AG04449 (cell line): ENCODE measurements around the gene ANKS1B.
"Not testable (repeated sequence)": the region's sequence is repeated elsewhere in the genome, so short reads cannot be mapped to it uniquely, and the experiment has no call there.

Experiments
- CTCF ChIA-PET: fragments of 350-600 bp; formaldehyde crosslinking; extraction: SDS; loops from one replicate; lab custom pipeline; 2021; ENCODE audit warnings: antibody characterized with exemption; lab: Yijun Ruan, JAX
- POLR2A ChIA-PET: fragments of 400-600, 350-600 bp; formaldehyde crosslinking; extraction: SDS; loops from one replicate; lab custom pipeline; 2020; ENCODE audit warnings: antibody characterized with exemption, inconsistent platforms; lab: Yijun Ruan, JAX
- DNase-seq: peaks from one replicate; pipeline ENCODE4 v3.0.0-alpha.2; 2010; ENCODE audit warnings: low read depth, low spot score
- H3K4me3 ChIP-seq: 2 replicates; pipeline ENCODE4 v1.5.1; 2011; ENCODE audit warnings: low read depth, mild to moderate bottlenecking, control low read depth, low read length
- TF ChIP-seq, protein P1 (sequence below): IDR thresholded peaks from one replicate; pipeline ENCODE4 v1.5.1; 2011; ENCODE audit warnings: mild to moderate bottlenecking, moderate library complexity, low read length, control low read depth, inconsistent platforms; ENCODE audit not compliant: insufficient read depth; ENCODE audit errors: missing control alignments

The ANKS1B gene

DNA sequence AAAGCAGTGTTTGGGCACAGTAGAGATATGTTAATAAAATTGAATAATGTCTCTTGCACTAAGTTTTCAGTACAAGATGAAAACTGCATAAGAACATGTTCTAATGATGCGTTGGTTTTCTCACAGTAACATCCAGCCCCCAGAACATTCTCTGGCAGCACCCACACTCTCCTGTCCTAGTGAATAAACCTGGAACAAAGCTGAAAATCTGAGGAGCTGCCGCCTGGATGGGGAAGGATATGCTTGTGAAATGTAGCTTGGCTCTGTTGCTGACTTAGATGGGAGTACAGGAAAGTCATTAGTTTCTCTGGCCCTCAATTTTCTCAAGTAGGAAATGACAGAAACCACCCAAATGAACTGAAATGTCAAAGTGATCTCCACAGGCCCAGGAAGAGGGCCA lies 1015.8 kb downstream of the ANKS1B start:
- CTCF ChIA-PET = no interaction called here
- DNase-seq = no peak
- no peak overlapping the region for H3K4me3 ChIP-seq
- POLR2A ChIA-PET = no interaction called here
- TF ChIP-seq, protein P1, sequence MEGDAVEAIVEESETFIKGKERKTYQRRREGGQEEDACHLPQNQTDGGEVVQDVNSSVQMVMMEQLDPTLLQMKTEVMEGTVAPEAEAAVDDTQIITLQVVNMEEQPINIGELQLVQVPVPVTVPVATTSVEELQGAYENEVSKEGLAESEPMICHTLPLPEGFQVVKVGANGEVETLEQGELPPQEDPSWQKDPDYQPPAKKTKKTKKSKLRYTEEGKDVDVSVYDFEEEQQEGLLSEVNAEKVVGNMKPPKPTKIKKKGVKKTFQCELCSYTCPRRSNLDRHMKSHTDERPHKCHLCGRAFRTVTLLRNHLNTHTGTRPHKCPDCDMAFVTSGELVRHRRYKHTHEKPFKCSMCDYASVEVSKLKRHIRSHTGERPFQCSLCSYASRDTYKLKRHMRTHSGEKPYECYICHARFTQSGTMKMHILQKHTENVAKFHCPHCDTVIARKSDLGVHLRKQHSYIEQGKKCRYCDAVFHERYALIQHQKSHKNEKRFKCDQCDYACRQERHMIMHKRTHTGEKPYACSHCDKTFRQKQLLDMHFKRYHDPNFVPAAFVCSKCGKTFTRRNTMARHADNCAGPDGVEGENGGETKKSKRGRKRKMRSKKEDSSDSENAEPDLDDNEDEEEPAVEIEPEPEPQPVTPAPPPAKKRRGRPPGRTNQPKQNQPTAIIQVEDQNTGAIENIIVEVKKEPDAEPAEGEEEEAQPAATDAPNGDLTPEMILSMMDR = no peak

DNA sequence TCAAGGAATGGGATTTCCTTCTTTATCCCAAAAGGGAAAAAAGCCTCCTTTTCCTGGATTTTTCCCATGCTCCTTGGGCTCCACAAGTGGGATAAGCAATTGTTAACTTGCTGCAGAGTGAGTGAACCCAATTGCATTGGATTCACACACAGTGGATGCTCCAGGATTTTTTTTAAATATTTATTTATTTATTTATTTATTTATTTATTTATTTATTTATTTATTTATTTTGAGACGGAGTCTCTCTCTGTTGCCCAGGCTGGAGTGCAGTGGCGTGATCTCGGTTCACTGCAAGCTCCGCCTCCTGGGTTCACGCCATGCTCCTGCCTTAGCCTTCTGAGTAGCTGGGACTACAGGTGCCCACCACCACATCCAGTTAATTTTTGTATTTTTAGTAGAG lies 1027.6 kb downstream of the ANKS1B start:
- POLR2A ChIA-PET, H3K4me3 ChIP-seq, DNase-seq: not testable (repeated sequence)
- CTCF ChIA-PET = interaction anchor here (4.4 kb wide), 1 partner anchor 41 kb away, joined by 16 read pairs; no protein-coding TSS in a partner anchor

DNA sequence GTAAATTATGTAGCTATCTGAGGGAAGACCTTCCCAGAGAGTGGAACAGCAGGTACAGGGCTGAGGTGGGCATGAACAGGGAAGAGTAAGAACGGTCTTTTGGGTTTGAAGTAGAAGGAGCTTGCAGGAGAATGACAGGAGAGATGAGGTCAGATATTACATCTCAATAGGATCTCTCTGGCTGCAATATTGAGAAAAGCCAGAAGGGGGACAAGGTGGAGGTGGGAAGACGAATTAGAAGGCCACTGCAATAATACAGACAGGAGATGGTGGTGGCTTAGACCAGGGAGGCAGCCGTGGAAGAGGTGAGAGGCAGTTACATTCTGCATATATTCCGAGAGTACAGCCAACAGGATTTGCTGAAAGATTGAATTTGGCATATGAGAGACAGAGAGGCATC lies 1029.5 kb downstream of the ANKS1B start:
- ChIA-PET POLR2A (no interaction called here), CTCF (interaction anchor here (1.1 to 4.4 kb wide), 3 partner anchors 15 to 43 kb away, joined by 3 to 16 read pairs (median 3); no protein-coding TSS in a partner anchor)
- no peak overlapping the region for H3K4me3 ChIP-seq
- no peak for DNase-seq
- TF ChIP-seq, protein P1 = peak; percentile 14

DNA sequence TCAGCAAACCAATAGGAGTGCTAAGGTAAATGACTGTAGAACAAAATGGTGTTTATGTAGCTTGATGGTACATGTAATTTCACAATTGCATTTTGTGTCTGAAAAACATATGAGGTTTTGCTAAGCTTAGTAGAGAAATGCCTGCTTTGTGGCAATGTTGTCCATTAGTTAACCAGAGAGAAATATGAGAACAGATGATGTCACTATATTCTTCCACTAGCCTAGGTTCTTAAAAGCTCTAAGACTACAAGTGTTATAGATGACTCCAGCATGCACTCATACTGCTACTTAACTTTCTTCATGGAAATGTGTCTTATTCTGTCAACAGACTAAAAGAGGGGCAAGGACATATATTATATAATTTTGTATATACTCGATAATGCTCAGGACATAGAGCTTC lies 1030.2 kb downstream of the ANKS1B start:
- ChIA-PET POLR2A (interaction anchor here (0.5 kb wide), 1 partner anchor 18 kb away, joined by 3 read pairs; no protein-coding TSS in a partner anchor), CTCF (interaction anchor here (1.4 to 4.4 kb wide), 2 partner anchors 14 to 44 kb away, joined by 3 to 16 read pairs; no protein-coding TSS in a partner anchor)
- no peak overlapping the region for H3K4me3 ChIP-seq
- TF ChIP-seq, protein P1 = no peak
- DNase-seq = no peak

- ChIA-PET CTCF (no interaction called here), POLR2A (no interaction called here)
- DNase-seq = no peak
- no peak overlapping the region for H3K4me3 ChIP-seq
- TF ChIP-seq, protein P1 = no peak
These were observed 1033.3 kb downstream of the ANKS1B start for GRCh38 chr12:98951406-98951805.

DNA sequence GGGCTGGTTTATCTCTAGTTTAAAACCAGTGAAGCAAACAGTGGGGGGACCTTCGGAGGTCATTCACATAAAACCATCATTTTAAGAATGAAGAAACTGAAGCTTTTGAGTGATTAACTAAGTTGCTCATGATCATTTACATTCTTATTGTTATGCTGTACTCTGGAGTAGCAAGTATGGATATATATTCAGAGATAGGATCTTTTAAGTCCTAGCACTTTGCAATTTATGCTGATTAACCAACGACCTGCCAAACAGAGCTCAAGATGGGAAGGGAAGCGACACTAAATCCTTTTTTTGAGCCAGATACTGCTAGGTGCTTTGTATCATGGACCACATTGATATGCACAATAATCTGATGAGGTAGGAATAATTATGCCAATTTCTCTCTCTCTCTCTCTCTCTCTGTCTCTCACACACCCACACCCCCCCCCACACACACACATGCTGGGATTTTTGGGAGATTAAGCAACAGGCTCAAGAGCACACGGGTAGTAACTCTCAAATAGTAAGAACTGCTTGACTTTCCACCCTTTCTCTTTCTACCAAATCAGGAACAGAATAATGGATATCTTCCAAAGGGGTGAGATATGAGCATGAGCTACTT lies 1036.3 kb downstream of the ANKS1B start:
- ChIA-PET POLR2A (no interaction called here), CTCF (interaction anchor here (0.7 kb wide), 1 partner anchor 23 kb away, joined by 3 read pairs; no protein-coding TSS in a partner anchor)
- DNase-seq = no peak
- TF ChIP-seq, protein P1 = no peak
- H3K4me3 ChIP-seq = no peak overlapping the region
